Ammon's horn (tissue), 1 donor: Measurements from ENCODE around the gene GPSM1.

Experiments
- DNase-seq: peaks from one replicate; pipeline ENCODE4 v3.0.0-alpha.2; 2016; ENCODE audit warnings: low spot score

Gene GPSM1

GRCh38 chr9:136332482-136332983, 5.2 kb downstream of the GPSM1 start:
- no peak for DNase-seq

- no peak for DNase-seq
These were observed 5.7 kb downstream of the GPSM1 start for GRCh38 chr9:136333045-136333444.

GRCh38 chr9:136333486-136333885, 6.1 kb downstream of the GPSM1 start:
- no peak for DNase-seq

- DNase-seq: no peak
These were observed 7.2 kb downstream of the GPSM1 start for GRCh38 chr9:136334541-136334940.

GRCh38 chr9:136335296-136336155, 8.2 kb downstream of the GPSM1 start:
- DNase-seq: no peak

GRCh38 chr9:136336156-136336870, 9.0 kb downstream of the GPSM1 start:
- no peak for DNase-seq

GRCh38 chr9:136336881-136337280, 9.5 kb downstream of the GPSM1 start:
- no peak for DNase-seq

GRCh38 chr9:136337416-136338395, 10.4 kb downstream of the GPSM1 start:
- no peak for DNase-seq

- no peak for DNase-seq
These were observed 11.2 kb downstream of the GPSM1 start for GRCh38 chr9:136338511-136338910.

GRCh38 chr9:136339173-136339957, 12.0 kb downstream of the GPSM1 start:
- peak; percentile 74 for DNase-seq

- no peak for DNase-seq
These were observed 12.6 kb downstream of the GPSM1 start for GRCh38 chr9:136339958-136340310.

GRCh38 chr9:136340356-136341041, 13.2 kb downstream of the GPSM1 start:
- no peak for DNase-seq

GRCh38 chr9:136341042-136341655, 13.8 kb downstream of the GPSM1 start:
- no peak for DNase-seq

GRCh38 chr9:136341769-136342168, 14.4 kb downstream of the GPSM1 start:
- DNase-seq: no peak

- peak; percentile 85 for DNase-seq
These were observed 15.1 kb downstream of the GPSM1 start for GRCh38 chr9:136342181-136343120.

GRCh38 chr9:136343121-136343883, 16.0 kb downstream of the GPSM1 start:
- no peak for DNase-seq

GRCh38 chr9:136343884-136344269, 16.5 kb downstream of the GPSM1 start:
- DNase-seq: no peak
